Stimulated activated CD4-positive, alpha-beta T cell treated with anti-CD3 and anti-CD28 coated beads, Interleukin-1b, Interleukin-23, amount 100 ng/mL, for 24 hours (primary cell): ENCODE data around the gene DNM1.
A peak's percentile ranks its signal among the peaks of the same experiment; 100 is the strongest.

Experiments
- DNase-seq, 4 experiments: peaks; one replicate each; pipeline ENCODE4 v3.0.0-alpha.2; 2020; ENCODE audit warnings: low read depth in 4 of 4, low spot score in 1 of 4

Gene DNM1

DNA sequence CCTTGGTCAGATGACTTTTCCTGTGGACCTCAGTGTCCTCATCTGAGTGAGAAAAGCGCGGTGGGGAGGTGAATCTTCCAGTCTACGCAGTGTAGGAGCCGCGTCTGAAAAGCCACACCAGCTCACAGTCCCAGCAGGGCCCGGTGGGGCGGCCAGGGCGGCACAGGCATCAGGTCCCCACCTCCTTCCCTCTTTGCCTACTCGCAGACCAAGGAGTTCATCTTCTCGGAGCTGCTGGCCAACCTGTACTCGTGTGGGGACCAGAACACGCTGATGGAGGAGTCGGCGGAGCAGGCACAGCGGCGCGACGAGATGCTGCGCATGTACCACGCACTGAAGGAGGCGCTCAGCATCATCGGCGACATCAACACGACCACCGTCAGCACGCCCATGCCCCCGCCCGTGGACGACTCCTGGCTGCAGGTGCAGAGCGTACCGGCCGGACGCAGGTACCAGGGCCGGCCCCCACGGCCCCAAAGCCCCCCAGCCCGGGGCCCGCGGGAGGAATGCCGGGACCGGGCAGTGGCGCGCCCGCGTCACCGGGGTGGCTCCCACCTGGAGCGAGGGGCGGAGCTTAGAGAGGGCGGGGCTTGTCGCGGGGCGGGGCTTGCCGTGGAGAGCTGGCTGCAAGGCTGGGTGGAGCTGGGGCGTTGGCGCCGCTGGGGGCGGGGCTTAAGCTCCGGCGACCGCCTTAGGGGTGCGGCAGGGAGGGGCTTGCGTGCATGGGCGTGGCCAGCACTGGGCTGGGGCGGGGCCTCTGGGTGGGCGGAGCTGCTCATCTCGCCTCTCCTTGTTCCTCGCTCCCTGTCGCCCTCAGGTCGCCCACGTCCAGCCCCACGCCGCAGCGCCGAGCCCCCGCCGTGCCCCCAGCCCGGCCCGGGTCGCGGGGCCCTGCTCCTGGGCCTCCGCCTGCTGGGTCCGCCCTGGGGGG lies 47.0 kb downstream of the DNM1 start:
- peak; percentile 94 to 99 (median 97) for DNase-seq

DNA sequence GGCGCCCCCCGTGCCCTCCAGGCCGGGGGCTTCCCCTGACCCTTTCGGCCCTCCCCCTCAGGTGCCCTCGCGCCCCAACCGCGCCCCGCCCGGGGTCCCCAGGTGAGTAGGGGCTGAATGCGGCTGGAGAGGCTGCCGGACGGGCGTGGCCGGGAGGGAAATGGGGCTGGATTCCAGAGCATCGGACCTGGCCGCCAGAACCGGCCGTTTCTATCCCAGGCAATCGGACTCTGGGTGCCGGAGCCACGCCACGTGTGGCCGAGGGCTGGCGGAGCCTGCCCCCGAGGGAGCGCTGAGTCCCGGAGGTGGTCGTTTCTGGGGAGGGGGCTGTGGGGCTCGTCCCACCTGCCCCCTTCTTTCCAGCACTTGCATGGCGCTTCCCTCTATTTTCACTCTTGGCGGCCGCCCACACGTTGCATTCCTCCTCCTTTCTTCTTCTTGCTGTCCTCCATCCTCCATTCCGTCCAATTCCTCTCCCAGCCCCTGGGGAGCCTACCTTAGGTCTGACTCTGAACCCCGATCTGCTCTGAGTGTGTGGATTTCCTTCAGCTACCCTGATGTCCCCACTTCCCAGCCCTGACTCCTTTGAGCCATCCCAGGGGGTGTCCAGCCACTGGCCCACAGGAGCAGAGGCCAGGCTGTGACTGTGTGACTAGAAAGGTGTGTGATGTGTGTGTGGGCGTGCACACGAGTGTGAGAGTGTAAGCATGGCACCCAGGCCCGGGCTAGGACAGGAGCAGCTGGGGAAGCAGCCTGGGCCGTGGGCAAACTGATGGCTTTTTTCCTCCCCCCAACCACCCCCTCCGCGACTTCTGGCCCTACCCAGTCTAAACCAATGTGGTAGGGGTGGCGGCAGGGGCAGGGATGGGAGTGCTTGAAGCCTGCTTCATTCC lies 47.9 kb downstream of the DNM1 start:
- DNase-seq: no peak

DNA sequence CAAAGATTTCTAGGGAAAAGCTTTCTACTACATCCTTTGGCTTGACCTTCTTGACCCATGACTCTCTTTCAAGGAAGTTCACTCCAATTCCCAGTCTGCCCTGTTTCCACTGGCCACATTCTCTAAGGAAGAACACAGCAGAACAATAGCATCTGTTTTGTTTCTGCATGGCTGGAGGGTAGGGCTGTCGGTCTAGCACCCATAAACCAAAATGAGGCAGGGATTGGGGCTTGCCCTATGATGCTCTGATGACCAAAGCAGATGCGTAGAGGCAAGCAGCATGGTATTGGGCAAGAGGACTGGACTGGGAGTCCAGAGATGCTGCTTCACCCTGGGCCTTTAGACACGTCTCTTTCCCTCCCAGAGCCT lies 48.5 kb downstream of the DNM1 start:
- no peak for DNase-seq

DNA sequence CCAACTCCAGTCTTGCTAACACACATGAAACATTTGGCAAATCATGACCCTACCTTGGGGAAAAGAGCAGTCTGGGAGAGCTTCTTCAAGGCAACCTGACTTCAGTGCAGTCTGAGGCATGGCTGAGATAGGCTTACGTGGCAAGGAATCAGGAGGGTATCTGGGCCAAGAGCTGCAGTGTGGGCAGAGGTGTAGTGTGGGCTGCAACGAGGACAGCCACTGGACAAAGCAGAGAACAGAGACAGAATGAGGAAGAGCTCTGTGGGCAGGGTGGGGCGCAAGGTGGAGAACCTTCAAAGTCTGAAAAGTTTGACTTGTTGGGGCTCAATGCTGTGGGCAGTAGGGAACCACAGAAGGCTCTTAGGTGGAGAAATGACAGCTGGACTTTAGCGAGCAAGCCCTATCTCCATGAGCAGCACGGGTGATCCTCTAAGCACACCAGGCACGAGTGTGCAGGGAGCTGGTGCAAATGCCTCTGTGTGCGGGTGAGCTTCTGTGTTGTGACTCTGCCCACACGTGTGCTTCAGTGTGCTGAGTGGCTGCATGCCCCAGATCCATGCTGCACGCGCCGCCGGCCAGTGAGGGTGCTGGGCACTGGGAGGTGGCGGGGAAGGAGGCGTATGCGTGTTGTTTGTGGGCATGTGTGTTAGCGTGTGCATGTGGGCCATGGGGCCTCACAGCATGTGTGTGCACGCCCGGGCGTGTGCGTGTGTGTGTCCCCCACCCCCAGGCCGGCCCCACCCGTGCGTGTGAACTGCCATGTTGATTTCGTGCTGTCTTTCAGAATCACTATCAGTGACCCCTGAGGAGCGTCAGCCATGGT lies 49.3 kb downstream of the DNM1 start:
- DNase-seq: no peak

- no peak for DNase-seq
Measured at GRCh38 chr9:128253140-128253990, 50.2 kb downstream of the DNM1 start.

- no peak for DNase-seq
Measured at GRCh38 chr9:128253991-128254346, 50.8 kb downstream of the DNM1 start.

- DNase-seq: no peak
Measured at GRCh38 chr9:128254362-128254761, 51.2 kb downstream of the DNM1 start.

GRCh38 chr9:128254855-128255759 lies 51.9 kb downstream of the DNM1 start:
- peak in 2 of 4 experiments; percentile 29 to 30 for DNase-seq

DNA sequence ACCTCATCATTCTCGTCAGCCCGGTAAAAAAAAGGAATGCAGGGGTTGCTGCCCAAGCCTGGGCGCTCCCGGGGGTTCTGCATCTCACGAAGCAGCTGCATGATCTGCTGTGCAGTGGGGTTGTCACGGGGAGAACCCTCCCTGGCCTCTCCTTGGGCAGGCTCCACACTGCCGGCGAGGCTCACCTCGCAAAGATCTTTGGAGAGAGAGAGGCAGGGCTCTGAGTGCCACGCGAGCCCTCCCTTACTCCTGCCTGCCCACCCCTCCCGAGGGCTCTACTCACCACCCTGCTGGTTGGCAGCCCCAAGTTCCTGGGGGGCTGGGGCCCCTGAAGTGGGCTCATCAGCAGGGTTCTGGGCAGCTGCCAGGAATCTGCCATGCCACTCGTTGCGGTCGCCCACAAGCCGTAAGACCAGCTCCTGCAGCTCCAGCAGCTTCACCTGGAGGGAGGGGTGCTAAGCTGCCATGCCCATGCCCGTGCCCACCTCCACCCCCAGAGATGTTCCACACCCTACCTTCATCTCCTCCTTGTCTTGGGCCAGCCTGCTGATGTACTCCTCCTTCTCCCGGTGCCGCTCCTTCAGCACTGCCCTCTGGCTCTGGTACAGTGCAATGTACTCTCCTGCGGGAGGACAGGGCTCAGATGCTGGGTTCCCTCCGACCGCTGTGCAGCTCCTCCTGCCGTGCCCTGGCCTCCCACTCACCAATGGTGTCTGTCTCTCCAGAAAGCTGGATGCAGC lies 54.1 kb downstream of the DNM1 start:
- no peak for DNase-seq

DNA sequence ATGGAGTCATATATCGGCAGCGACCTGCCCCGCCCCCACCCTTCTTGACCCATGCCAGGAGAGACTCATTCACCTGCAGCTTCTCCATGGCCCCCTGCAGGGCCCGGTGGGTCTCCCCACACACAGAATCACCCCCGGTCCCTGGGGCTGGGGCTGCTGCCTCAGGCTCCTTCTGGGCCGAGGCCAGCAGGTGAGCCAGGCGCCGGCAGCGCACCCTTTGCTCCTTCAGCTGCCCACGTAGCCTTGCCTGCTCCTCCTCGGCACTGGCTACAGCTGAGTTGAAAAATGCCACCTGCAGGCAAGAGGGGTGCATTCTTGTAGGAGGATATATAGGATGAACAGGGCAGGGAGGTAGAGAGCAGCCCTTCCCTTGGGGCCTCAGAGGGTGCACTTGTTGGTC lies 54.7 kb downstream of the DNM1 start:
- DNase-seq: no peak

- DNase-seq: no peak
Measured at GRCh38 chr9:128258326-128258725, 55.1 kb downstream of the DNM1 start.

GRCh38 chr9:128259156-128259555 lies 56.0 kb downstream of the DNM1 start:
- DNase-seq: no peak

DNA sequence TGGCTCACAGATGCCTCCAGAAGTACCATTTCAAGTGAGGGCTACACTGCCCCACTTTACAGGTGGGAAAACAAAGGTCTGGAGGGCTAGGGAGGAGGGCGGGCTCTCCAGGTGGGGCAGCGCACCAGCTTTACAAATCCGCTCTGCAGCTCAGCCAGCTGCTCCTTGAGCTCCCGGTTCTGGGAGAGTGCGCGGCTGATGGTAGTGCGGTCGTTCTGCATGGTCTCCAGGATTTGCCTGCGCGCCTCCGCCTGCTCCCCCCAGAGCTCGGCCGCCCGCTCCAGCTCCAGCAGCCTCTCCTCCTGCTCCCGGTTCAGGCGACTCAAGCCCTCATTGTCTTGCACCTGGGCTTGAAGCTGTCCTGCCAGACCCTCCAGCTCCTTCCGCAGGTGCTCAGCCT lies 57.2 kb downstream of the DNM1 start:
- DNase-seq: no peak

DNA sequence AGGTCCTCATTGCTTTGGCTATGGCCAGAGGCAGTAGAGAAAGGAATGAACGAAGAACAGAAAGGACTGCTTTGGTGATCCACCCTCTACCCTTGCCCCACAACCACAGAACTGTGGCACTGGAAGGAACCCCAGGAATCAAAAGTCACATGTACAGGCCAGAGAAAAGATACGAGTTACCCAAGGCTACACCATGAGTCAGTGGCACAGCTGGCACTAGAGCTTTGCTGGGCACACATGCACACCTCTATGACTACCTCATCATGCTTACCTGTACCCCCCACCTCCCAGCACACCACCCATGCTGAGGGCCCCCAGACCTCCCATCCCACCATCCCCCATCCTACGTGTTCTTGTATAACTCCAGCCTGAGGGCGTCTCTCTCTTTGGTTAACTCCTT lies 59.5 kb downstream of the DNM1 start:
- DNase-seq: no peak

- DNase-seq: no peak
Measured at GRCh38 chr9:128265348-128265847, 62.2 kb downstream of the DNM1 start.

DNA sequence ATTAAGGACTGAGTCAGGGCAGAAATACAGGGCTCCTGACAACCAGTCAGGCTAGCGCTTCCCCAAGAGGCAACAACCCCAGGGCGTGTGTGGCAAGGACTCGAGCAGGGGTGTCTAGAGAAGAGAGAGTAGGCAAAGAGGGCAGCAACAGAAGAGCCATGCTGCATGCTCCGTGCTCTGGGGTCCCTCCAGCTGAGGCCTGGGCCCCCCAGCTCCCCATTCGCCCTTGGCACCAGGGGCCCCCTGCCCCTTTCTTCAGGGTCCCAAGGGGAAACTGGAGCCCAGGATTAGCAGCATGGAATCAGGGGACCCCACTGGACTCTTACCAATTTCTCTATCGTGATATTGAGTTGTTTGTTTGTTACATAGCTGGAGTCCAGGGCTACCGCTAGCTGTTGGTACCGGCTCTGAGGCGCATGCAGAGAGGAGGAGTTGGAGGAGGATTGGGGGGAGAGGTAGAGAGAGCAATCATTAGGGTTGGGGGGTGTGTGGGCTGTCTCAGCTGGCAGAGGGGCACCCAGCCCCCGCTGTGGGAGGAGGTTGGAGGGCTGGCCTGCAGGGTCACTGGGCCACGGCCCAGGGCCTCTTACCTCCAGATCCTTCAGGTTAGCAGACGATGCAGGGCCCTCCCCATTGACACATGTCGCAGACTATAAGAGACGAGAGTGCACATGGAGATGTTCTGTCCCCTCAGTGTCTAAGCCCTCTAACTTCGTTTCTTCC lies 63.9 kb downstream of the DNM1 start:
- DNase-seq: no peak

DNA sequence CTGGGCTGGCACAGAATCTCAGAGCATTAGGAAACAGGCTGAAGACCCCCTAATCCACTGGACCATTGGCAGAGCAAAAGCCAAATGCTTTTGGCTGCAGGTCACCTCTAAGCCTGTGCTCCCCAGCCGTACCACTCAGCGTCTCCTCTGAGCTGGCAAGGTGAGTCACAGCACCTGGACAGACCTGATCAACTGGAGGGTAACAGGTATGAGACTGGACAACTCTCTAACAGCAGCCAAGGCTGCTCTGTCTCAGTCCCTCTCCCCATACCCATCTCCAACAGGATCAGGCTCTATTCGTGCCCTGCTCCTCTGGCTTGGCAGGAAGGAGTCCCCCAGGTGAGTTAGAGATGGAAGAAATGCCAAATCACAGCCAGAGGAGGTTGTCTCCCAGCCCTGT lies 67.9 kb downstream of the DNM1 start:
- no peak for DNase-seq

GRCh38 chr9:128271512-128271911 lies 68.3 kb downstream of the DNM1 start:
- DNase-seq: no peak
